ENCODE results near the gene CDHR2.

CDHR2 gene

GRCh38 chr5:176532795-176533194 is 16.3 kb upstream of the CDHR2 start:
- DNase-seq (ENCODE audit: extremely low read depth, low read depth) = no peak
- TF ChIP-seq CTCF (IDR thresholded peaks at IDR 0.05; ENCODE audit: low read depth, low read length) = no peak

- TF ChIP-seq CTCF (IDR thresholded peaks at IDR 0.05; ENCODE audit: low read depth, low read length) = no peak
- DNase-seq (ENCODE audit: extremely low read depth, low read depth) = no peak
Observed at GRCh38 chr5:176533390-176533789, 15.8 kb upstream of the CDHR2 start.

- no peak for DNase-seq (ENCODE audit: extremely low read depth, low read depth)
- TF ChIP-seq CTCF (IDR thresholded peaks at IDR 0.05; ENCODE audit: low read depth, low read length) = no peak
Observed at GRCh38 chr5:176533894-176534611, 15.1 kb upstream of the CDHR2 start.

GRCh38 chr5:176534640-176535039 is 14.5 kb upstream of the CDHR2 start:
- TF ChIP-seq CTCF (IDR thresholded peaks at IDR 0.05; ENCODE audit: low read depth, low read length) = no peak
- DNase-seq (ENCODE audit: extremely low read depth, low read depth) = no peak

GRCh38 chr5:176535101-176535663 is 14.0 kb upstream of the CDHR2 start:
- no peak for TF ChIP-seq CTCF (IDR thresholded peaks at IDR 0.05; ENCODE audit: low read depth, low read length)
- no peak for DNase-seq (ENCODE audit: extremely low read depth, low read depth)

- no peak for TF ChIP-seq CTCF (IDR thresholded peaks at IDR 0.05; ENCODE audit: low read depth, low read length)
- no peak for DNase-seq (ENCODE audit: extremely low read depth, low read depth)
Observed at GRCh38 chr5:176535664-176536131, 13.4 kb upstream of the CDHR2 start.

- TF ChIP-seq CTCF (IDR thresholded peaks at IDR 0.05; ENCODE audit: low read depth, low read length) = no peak
- DNase-seq (ENCODE audit: extremely low read depth, low read depth) = peak; percentile 25
Observed at GRCh38 chr5:176536132-176536901, 12.8 kb upstream of the CDHR2 start.
